ENCODE results near the gene CCL1. TPM values are rescaled to one million over a fixed set of nuclear protein-coding genes. Genes with fewer than 3 reads are reported as not detected.

Gene CCL1
- total RNA-seq, 1 donor = not detected

GRCh38 chr17:34391241-34391640 is 28.2 kb upstream of the CCL1 start:
- no peak for TF ChIP-seq CTCF (IDR thresholded peaks at IDR 0.05; ENCODE audit: insufficient read depth, low read length)
- no peak for DNase-seq (ENCODE audit: low read depth)

GRCh38 chr17:34390649-34391048 is 27.6 kb upstream of the CCL1 start:
- no peak for DNase-seq (ENCODE audit: low read depth)
- no peak for TF ChIP-seq CTCF (IDR thresholded peaks at IDR 0.05; ENCODE audit: insufficient read depth, low read length)
- no peak overlapping the region for H3K4me3 ChIP-seq (ENCODE audit: low read depth, low read length)

More at GRCh38 chr17:34391241-34391640, 28.2 kb upstream of the CCL1 start:
- no peak overlapping the region for H3K4me3 ChIP-seq (ENCODE audit: low read depth, low read length)

GRCh38 chr17:34389126-34389750 is 26.2 kb upstream of the CCL1 start:
- no peak overlapping the region for H3K4me3 ChIP-seq (ENCODE audit: low read depth, low read length)
- DNase-seq (ENCODE audit: low read depth) = no peak
- no peak for TF ChIP-seq CTCF (IDR thresholded peaks at IDR 0.05; ENCODE audit: insufficient read depth, low read length)

GRCh38 chr17:34387566-34387965 is 24.5 kb upstream of the CCL1 start:
- H3K4me3 ChIP-seq (ENCODE audit: low read depth, low read length) = no peak overlapping the region
- no peak for TF ChIP-seq CTCF (IDR thresholded peaks at IDR 0.05; ENCODE audit: insufficient read depth, low read length)
- no peak for DNase-seq (ENCODE audit: low read depth)

GRCh38 chr17:34386697-34387550 is 23.9 kb upstream of the CCL1 start:
- no peak for TF ChIP-seq CTCF (IDR thresholded peaks at IDR 0.05; ENCODE audit: insufficient read depth, low read length)
- peak; percentile 75 for DNase-seq (ENCODE audit: low read depth)
- no peak overlapping the region for H3K4me3 ChIP-seq (ENCODE audit: low read depth, low read length)

GRCh38 chr17:34386343-34386696 is 23.3 kb upstream of the CCL1 start:
- no peak for DNase-seq (ENCODE audit: low read depth)
- no peak overlapping the region for H3K4me3 ChIP-seq (ENCODE audit: low read depth, low read length)
- no peak for TF ChIP-seq CTCF (IDR thresholded peaks at IDR 0.05; ENCODE audit: insufficient read depth, low read length)
